Stimulated activated CD4-positive, alpha-beta T cell treated with anti-CD3 and anti-CD28 coated beads, Interleukin-15, amount 100 ng/mL, for 1 hour (primary cell): ENCODE results near the gene FAM13B.
A peak's percentile ranks its signal among the peaks of the same experiment; 100 is the strongest.
"Not testable (repeated sequence)": the region's sequence is repeated elsewhere in the genome, so short reads cannot be mapped to it uniquely, and the experiment has no call there.

Experiments used
- DNase-seq, 2 donors: peaks; one replicate each; pipeline ENCODE4 v3.0.0-alpha.2; 2020; ENCODE audit warnings: low read depth in 1 of 2, low spot score in 1 of 2

Gene FAM13B

GRCh38 chr5:138032572-138033385 is at the start of gene FAM13B:
Gene FAM13B (minus strand): TSS chr5:138033079. CDS start chr5:138019111, 13,968 bp downstream.
- peak; percentile 56 to 69 for DNase-seq

- no peak for DNase-seq
Measured at GRCh38 chr5:138082033-138082432, 49.2 kb upstream of the FAM13B start.

- DNase-seq, result no peak
Measured at GRCh38 chr5:138078006-138078643, 45.2 kb upstream of the FAM13B start.

- DNase-seq, result peak in 1 of 2 donors; percentile 16
Measured at GRCh38 chr5:138077064-138077696, 44.3 kb upstream of the FAM13B start.

- not testable (repeated sequence) for DNase-seq
Measured at GRCh38 chr5:138070026-138070425, 37.1 kb upstream of the FAM13B start.

- DNase-seq, result peak; percentile 41 to 55
Measured at GRCh38 chr5:138068742-138069600, 36.1 kb upstream of the FAM13B start.

- DNase-seq, result no peak
Measured at GRCh38 chr5:138067945-138068344, 35.1 kb upstream of the FAM13B start.

- no peak for DNase-seq
Measured at GRCh38 chr5:138065102-138065501, 32.2 kb upstream of the FAM13B start.

- no peak for DNase-seq
Measured at GRCh38 chr5:138064526-138064925, 31.6 kb upstream of the FAM13B start.

GRCh38 chr5:138054847-138055558 is 22.1 kb upstream of the FAM13B start:
- no peak for DNase-seq

- no peak for DNase-seq
Measured at GRCh38 chr5:138054206-138054605, 21.3 kb upstream of the FAM13B start.

GRCh38 chr5:138053554-138053953 is 20.7 kb upstream of the FAM13B start:
- no peak for DNase-seq

- DNase-seq, result not testable (repeated sequence)
Measured at GRCh38 chr5:138052718-138053117, 19.8 kb upstream of the FAM13B start.

GRCh38 chr5:138051441-138052296 is 18.8 kb upstream of the FAM13B start:
- DNase-seq, result no peak

- DNase-seq, result not testable (repeated sequence)
Measured at GRCh38 chr5:138045283-138045682, 12.4 kb upstream of the FAM13B start.

GRCh38 chr5:138038826-138039225 is 5.9 kb upstream of the FAM13B start:
- DNase-seq, result no peak

- no peak for DNase-seq
Measured at GRCh38 chr5:138037907-138038633, 5.2 kb upstream of the FAM13B start.

- no peak for DNase-seq
Measured at GRCh38 chr5:138037271-138037670, 4.4 kb upstream of the FAM13B start.
